Type B pancreatic cell (in vitro differentiated cells): ENCODE data around the gene CDH20. TPM values are rescaled to one million over a fixed set of nuclear protein-coding genes. Genes with fewer than 3 reads are reported as not detected.

Experiments
- DNase-seq: peaks from one replicate; pipeline ENCODE4 v3.0.0; 2021; ENCODE audit warnings: mixed read lengths; ENCODE audit not compliant: unreplicated experiment; ENCODE audit errors: extremely low spot score
- H3K27ac Mint-ChIP-seq: 2 replicates; pipeline ENCODE4 v1.8.0; 2021; ENCODE audit warnings: mild to moderate bottlenecking, mixed read lengths
- H3K27me3 Mint-ChIP-seq: 2 replicates; pipeline ENCODE4 v1.8.0; 2021; ENCODE audit warnings: mixed read lengths
- H3K36me3 Mint-ChIP-seq: 2 replicates; pipeline ENCODE4 v1.8.0; 2021; ENCODE audit warnings: mixed read lengths
- H3K4me1 Mint-ChIP-seq: one replicate; pipeline ENCODE4 v1.8.0; 2021; ENCODE audit warnings: mixed read lengths; ENCODE audit not compliant: unreplicated experiment
- H3K4me3 Mint-ChIP-seq: 2 replicates; pipeline ENCODE4 v1.8.0; 2021; ENCODE audit warnings: mild to moderate bottlenecking, mixed read lengths
- H3K9me3 Mint-ChIP-seq: 2 replicates; pipeline ENCODE4 v1.8.0; 2021; ENCODE audit warnings: mixed read lengths
- CTCF ChIP-seq: fragments of 200-600 bp; sonication (generic); conservative IDR thresholded peaks from 2 replicates; pipeline ENCODE4 v1.5.0; 2021; ENCODE audit warnings: antibody characterized with exemption, mild to moderate bottlenecking
- total RNA-seq: library from RNA; stranded (reverse); gene quantifications from 2 replicates; pipeline ENCODE4 v1.2.1, GENCODE V29; 2021; ENCODE audit warnings: low replicate concordance

Gene CDH20
- total RNA-seq, 1 donor from 2014 or later = 1.6 TPM

DNA sequence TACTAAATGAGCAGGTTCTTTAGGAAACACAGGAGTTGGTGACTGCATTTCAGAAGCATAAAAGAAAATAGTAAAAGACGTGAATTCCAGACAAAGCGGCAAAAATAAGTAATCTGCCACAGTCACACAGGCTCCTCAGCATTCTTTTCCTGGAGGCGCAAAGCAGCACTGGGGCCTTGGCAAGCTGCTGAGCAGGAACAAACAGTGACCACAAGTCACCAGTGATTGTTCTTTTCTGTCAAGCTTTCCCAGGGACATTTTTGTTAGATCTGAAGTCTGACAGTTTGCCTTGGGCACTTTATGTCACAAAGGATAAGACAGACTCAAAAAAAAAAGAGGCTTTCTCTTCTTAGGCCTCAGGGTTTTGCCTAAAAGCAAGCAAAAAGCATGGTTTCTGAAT is 216.2 kb downstream of the CDH20 start:
- DNase-seq = no peak
- Mint-ChIP-seq H3K36me3 (no peaks in the 10 kb centered on the region), H3K27ac (peak overlapping the region; percentile 58), H3K27me3 (no peaks in the 10 kb centered on the region), H3K9me3 (no peaks in the 10 kb centered on the region), H3K4me1 (peaks cover 15% of the 10 kb centered on the region), H3K4me3 (peak overlapping the region; percentile 21)
- no peak for TF ChIP-seq CTCF

GRCh38 chr18:61549889-61550288 is 216.7 kb downstream of the CDH20 start:
- no peaks in the 10 kb centered on the region for H3K27me3 Mint-ChIP-seq
- H3K4me1 Mint-ChIP-seq = peaks cover 15% of the 10 kb centered on the region
- peak overlapping the region; percentile 32 for H3K4me3 Mint-ChIP-seq
- peak overlapping the region; percentile 58 for H3K27ac Mint-ChIP-seq
- H3K36me3 Mint-ChIP-seq = no peaks in the 10 kb centered on the region
- no peaks in the 10 kb centered on the region for H3K9me3 Mint-ChIP-seq
- no peak for DNase-seq
- no peak for TF ChIP-seq CTCF

DNA sequence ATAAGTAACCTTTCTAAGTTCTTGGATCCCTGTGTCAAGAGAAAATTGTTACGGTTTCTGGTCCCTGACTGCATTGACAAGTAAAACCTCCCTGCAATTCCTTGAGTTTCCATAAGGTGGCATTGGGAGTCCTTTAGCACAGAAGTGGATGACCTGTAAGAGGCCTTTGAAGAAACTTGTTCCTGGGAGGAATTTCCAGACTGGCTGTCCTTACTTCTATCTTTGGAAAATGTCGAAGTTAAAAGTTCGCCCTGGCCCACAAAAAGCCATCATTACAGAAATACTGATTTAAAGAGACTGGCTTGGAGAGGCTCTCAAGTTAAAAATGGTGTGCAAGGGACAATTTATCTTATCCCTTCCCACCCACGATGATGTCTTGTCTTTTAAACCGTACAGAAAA is 218.4 kb downstream of the CDH20 start:
- peak; percentile 83 for TF ChIP-seq CTCF
- no peak overlapping the region for H3K4me3 Mint-ChIP-seq
- no peaks in the 10 kb centered on the region for H3K36me3 Mint-ChIP-seq
- H3K4me1 Mint-ChIP-seq = peaks cover 8% of the 10 kb centered on the region
- no peaks in the 10 kb centered on the region for H3K9me3 Mint-ChIP-seq
- H3K27ac Mint-ChIP-seq = no peak overlapping the region
- no peak for DNase-seq
- no peaks in the 10 kb centered on the region for H3K27me3 Mint-ChIP-seq

DNA sequence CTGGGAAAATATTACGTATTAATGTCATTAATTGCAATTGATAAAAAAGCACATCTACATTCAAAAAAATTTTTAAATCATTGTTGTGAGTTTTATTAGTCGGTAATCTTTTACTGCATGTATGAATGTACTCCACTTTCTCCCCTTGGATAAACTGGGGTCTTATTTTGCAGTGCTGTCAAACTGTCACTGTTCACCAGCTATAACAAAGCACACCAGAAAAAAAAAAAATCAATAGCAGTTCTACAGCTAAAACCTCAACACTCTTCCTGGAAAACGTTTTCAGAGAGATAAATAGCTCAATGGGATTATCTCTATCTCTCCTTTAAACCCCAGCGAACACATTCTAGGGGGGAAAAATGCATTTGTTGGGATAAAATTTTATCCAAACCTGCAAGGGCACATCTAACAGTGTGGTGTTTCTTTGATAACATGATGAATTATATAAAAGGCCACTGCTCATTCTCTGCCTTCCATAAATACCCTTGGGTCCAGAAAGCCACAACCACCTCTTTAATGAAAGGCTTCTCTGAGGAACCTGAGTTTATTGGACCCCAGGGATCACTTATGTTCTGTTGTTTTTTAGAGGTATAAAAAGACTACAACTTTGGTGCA is 219.9 kb downstream of the CDH20 start:
- H3K9me3 Mint-ChIP-seq = no peaks in the 10 kb centered on the region
- no peaks in the 10 kb centered on the region for H3K27me3 Mint-ChIP-seq
- no peak for TF ChIP-seq CTCF
- no peak overlapping the region for H3K27ac Mint-ChIP-seq
- no peaks in the 10 kb centered on the region for H3K36me3 Mint-ChIP-seq
- H3K4me1 Mint-ChIP-seq = peaks cover 8% of the 10 kb centered on the region
- no peak for DNase-seq
- H3K4me3 Mint-ChIP-seq = no peak overlapping the region

DNA sequence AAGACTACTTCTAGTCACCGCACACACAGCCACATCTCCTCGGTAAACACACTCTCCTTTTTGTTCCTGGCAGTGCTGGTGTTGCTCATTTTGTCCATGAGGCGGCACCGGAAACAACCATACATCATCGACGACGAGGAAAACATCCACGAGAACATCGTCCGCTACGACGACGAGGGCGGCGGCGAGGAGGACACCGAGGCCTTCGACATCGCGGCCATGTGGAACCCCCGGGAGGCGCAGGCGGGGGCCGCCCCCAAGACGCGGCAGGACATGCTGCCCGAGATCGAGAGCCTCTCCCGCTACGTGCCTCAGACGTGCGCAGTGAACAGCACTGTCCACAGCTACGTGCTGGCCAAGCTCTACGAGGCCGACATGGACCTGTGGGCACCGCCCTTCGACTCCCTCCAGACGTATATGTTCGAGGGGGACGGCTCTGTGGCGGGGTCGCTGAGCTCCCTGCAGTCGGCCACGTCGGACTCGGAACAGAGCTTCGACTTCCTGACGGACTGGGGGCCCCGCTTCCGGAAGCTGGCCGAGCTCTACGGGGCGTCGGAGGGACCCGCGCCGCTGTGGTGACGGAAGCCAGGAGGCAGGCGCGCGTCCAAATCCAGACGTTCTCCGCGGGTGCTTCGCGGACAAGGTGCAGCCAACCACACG is 221.0 kb downstream of the CDH20 start:
- DNase-seq = no peak
- Mint-ChIP-seq H3K9me3 (no peaks in the 10 kb centered on the region), H3K27me3 (no peaks in the 10 kb centered on the region), H3K27ac (no peak overlapping the region), H3K36me3 (no peaks in the 10 kb centered on the region), H3K4me1 (peaks cover 8% of the 10 kb centered on the region), H3K4me3 (no peak overlapping the region)
- no peak for TF ChIP-seq CTCF
